GM12878 (cell line): ENCODE data around the gene DCN. TPM values are rescaled to one million over a fixed set of nuclear protein-coding genes. Genes with fewer than 3 reads are reported as not detected.

Source experiments
- ATAC-seq: fragments of 200-7000 bp; cut with Tn5 transposase; 3 replicates; pipeline ENCODE4 v1.9.1; 2020; ENCODE audit warnings: mild to moderate bottlenecking, moderate library complexity
- BruUV-seq: library from RNA; stranded (reverse); fragments of 400-500 nt; replicated peaks from 2 replicates; lab custom pipeline; 2021; lab: Mats Ljungman, UMichigan
- CTCF ChIA-PET: fragments of 300-600 bp; sonication (Branson Sonifier 250); formaldehyde crosslinking; extraction: SDS; loops from one replicate; lab custom pipeline; 2021; ENCODE audit warnings: inconsistent platforms; lab: Yijun Ruan, JAX
- POLR2A ChIA-PET: fragments of 350-600 bp; formaldehyde crosslinking; extraction: SDS; loops from one replicate; lab custom pipeline; 2021; ENCODE audit warnings: inconsistent platforms; lab: Charles Lee
- RAD21 ChIA-PET: fragments of 300-600 bp; sonication (Branson Sonifier 250); formaldehyde crosslinking; loops from one replicate; lab custom pipeline; 2023; ENCODE audit warnings: antibody characterized with exemption; ENCODE audit not compliant: unreplicated experiment; lab: Charles Lee
- SMC1A ChIA-PET: fragments of 300-600 bp; sonication (Branson Sonifier 250); formaldehyde crosslinking; loops from one replicate; lab custom pipeline; 2023; ENCODE audit not compliant: unreplicated experiment, uncharacterized antibody; lab: Charles Lee
- DNase-seq: peaks from one replicate; pipeline ENCODE4 v3.0.0-alpha.2; 2011; ENCODE audit warnings: low read depth, low spot score
- FAIRE-seq: peaks from 3 replicates; lab custom pipeline; 2011; peaks lifted over from hg19 to GRCh38; lab: Jason Lieb, UNC
- H2AFZ ChIP-seq: 2 replicates; pipeline ENCODE4 v1.6.0; 2011; ENCODE audit warnings: low read depth, low read length, control low read depth; ENCODE audit not compliant: control insufficient read depth
- H3K27ac ChIP-seq: 2 replicates; pipeline ENCODE4 v1.5.1; 2011; ENCODE audit warnings: control low read depth; ENCODE audit not compliant: control insufficient read depth, insufficient read depth
- H3K27me3 ChIP-seq, 2 experiments: replicated peaks in 1 of 2; 2 replicates each; pipeline versions ENCODE4 v1.6.0 to v1.6.1; 2011; ENCODE audit warnings: low read length in 1 of 2; ENCODE audit not compliant: control insufficient read depth in 2 of 2, insufficient read depth in 2 of 2
- H3K36me3 ChIP-seq, 2 experiments: 2 replicates each; pipeline ENCODE4 v1.5.1; 2011; ENCODE audit warnings: low read length in 1 of 2; ENCODE audit not compliant: control insufficient read depth in 2 of 2, insufficient read depth in 2 of 2
- H3K4me1 ChIP-seq: 2 replicates; pipeline ENCODE4 v1.6.1; 2011; ENCODE audit warnings: mild to moderate bottlenecking, low read length, moderate library complexity, mixed read lengths; ENCODE audit not compliant: control insufficient read depth, insufficient read depth
- H3K4me2 ChIP-seq: 2 replicates; pipeline ENCODE4 v1.6.0; 2011; ENCODE audit warnings: control low read depth; ENCODE audit not compliant: control insufficient read depth, insufficient read depth
- H3K4me3 ChIP-seq: fragments of 200-600 bp; sonication (generic); 2 replicates; pipeline ENCODE4 v1.5.1; 2016
- H3K79me2 ChIP-seq: 2 replicates; pipeline ENCODE4 v1.6.0; 2011; ENCODE audit warnings: low read length; ENCODE audit not compliant: control insufficient read depth, insufficient read depth
- H3K9ac ChIP-seq: 2 replicates; pipeline ENCODE4 v1.8.0; 2011; ENCODE audit warnings: low read length, control low read depth, mixed read lengths; ENCODE audit not compliant: control insufficient read depth, insufficient read depth
- H3K9me3 ChIP-seq: replicated peaks from 3 replicates; pipeline ENCODE4 v1.5.1; 2011; ENCODE audit warnings: mild to moderate bottlenecking, low read length; ENCODE audit not compliant: control insufficient read depth, insufficient read depth
- H4K20me1 ChIP-seq: 2 replicates; pipeline ENCODE4 v1.6.0; 2011; ENCODE audit not compliant: control insufficient read depth, insufficient read depth
- CREB1 ChIP-seq: IDR thresholded peaks from 2 replicates; pipeline ENCODE4 v1.6.1; 2012; ENCODE audit warnings: low read depth, mild to moderate bottlenecking, inconsistent platforms
- CUX1 ChIP-seq: IDR thresholded peaks from 2 replicates; pipeline ENCODE4 v1.6.1; 2012; ENCODE audit warnings: improper control_type of control experiment, low read depth, low read length; ENCODE audit not compliant: insufficient replicate concordance
- ETV6 ChIP-seq, 2 experiments: fragments of 450-650 bp in 1 of 2; IDR thresholded peaks in 1 of 2; conservative IDR thresholded peaks in 1 of 2; 2 replicates each; pipeline ENCODE4 v1.6.1; 2014; ENCODE audit warnings: antibody characterized with exemption in 1 of 2, borderline replicate concordance in 1 of 2, low read depth in 1 of 2, mild to moderate bottlenecking in 1 of 2, moderate library complexity in 1 of 2
- IRF4 ChIP-seq: IDR thresholded peaks from 2 replicates; pipeline ENCODE4 v1.6.1; 2011; ENCODE audit warnings: low read depth, low read length
- LARP7 ChIP-seq: fragments of 450-650 bp; IDR thresholded peaks from 2 replicates; pipeline ENCODE4 v1.6.1; 2017; ENCODE audit warnings: mild to moderate bottlenecking
- MAX ChIP-seq: IDR thresholded peaks from 2 replicates; pipeline ENCODE4 v1.6.1; 2012; ENCODE audit warnings: low read depth, low read length, improper control_type of control experiment
- MTA2 ChIP-seq: fragments of 450-650 bp; IDR thresholded peaks from 2 replicates; pipeline ENCODE4 v1.6.1; 2016; ENCODE audit warnings: low read depth, mild to moderate bottlenecking, moderate library complexity
- NFXL1 ChIP-seq: fragments of 450-650 bp; IDR thresholded peaks from 2 replicates; pipeline ENCODE4 v1.6.1; 2017; ENCODE audit warnings: antibody characterized with exemption, mild to moderate bottlenecking, borderline replicate concordance
- NR2C1 ChIP-seq: fragments of 450-650 bp; IDR thresholded peaks from 2 replicates; pipeline ENCODE4 v1.6.1; 2017; ENCODE audit warnings: antibody characterized with exemption, mild to moderate bottlenecking, moderate library complexity
- SKIL ChIP-seq: fragments of 450-650 bp; IDR thresholded peaks from 2 replicates; pipeline ENCODE4 v1.6.1; 2017; ENCODE audit warnings: mild to moderate bottlenecking, low read depth, inconsistent platforms; ENCODE audit not compliant: poor library complexity, severe bottlenecking
- SMAD5 ChIP-seq: IDR thresholded peaks from 2 replicates; pipeline ENCODE4 v1.6.1; 2016; ENCODE audit warnings: antibody characterized with exemption, low read depth
- YBX1 ChIP-seq: fragments of 450-650 bp; IDR thresholded peaks from 2 replicates; pipeline ENCODE4 v1.6.1; 2016; ENCODE audit warnings: antibody characterized with exemption
- ZBTB11 ChIP-seq: fragments of 450-650 bp; formaldehyde crosslinking; IDR thresholded peaks from 2 replicates; pipeline ENCODE4 v1.5.0; 2022; ENCODE audit warnings: mild to moderate bottlenecking, missing genetic modification characterization
- WGBS: methylation state at CpG from one replicate; pipeline ENCODE4 v1.1.6; 2016; ENCODE audit warnings: low lambda C conversion rate; ENCODE audit not compliant: insufficient replicate concordance, insufficient coverage; ENCODE audit errors: missing lambda C conversion rate; 5-methylcytosine and 5-hydroxymethylcytosine counted together
- in situ Hi-C: fragments of 300-500 bp; cut with MboI; formaldehyde crosslinking; loops from 9 replicates; pipeline ENCODE4 v1.14.3; 2018; ENCODE audit warnings: mixed read lengths
- intact Hi-C: fragments of 100-400 bp; cut with micrococcal nuclease; formaldehyde crosslinking; loops from one replicate; pipeline ENCODE4 v1.14.2; 2022; ENCODE audit not compliant: unreplicated experiment
- polyA plus RNA-seq, 11 experiments: library from polyadenylated mRNA; depleted of rRNA in 4 of 11; unstranded in 6 of 11; stranded (reverse) in 5 of 11; fragments of >200 nt; fragmentation: Nextera tagmentation in 4 of 11; fragmentation: Illumina TruSeq in 1 of 11; extraction: Ambion mirVana in 4 of 11; extraction: Trizol in 1 of 11; gene quantifications; 1 replicate in 1 of 11; 2 replicates in 10 of 11; pipeline versions ENCODE4 v1.2.1 to v1.2.3, GENCODE V29; 2011 to 2016; ENCODE audit warnings: inconsistent platforms in 2 of 11, missing spikeins in 2 of 11, low read depth in 1 of 11
- total RNA-seq, 4 experiments: library from RNA; depleted of rRNA in 3 of 4; stranded (reverse); fragments of >200 nt in 3 of 4; fragmentation: Illumina TruSeq in 1 of 4; extraction: Trizol in 1 of 4; gene quantifications; 2 replicates each; pipeline versions ENCODE4 v1.2.1 to v1.2.3, GENCODE V29; 2013 to 2021

The DCN gene
- total and polyA plus RNA-seq, 10 of the 15 experiments (the other 5 are each of a cell fraction or from before 2014, with no cell fraction given), result 0.07 to 2.1 (median 0.75) TPM; not detected in 6

GRCh38 chr12:91204421-91204820 lies 21.8 kb upstream of the DCN start (continued):
- TF ChIP-seq MAX (no peak), SKIL (no peak), CUX1 (no peak)

GRCh38 chr12:91203610-91204009 lies 21.0 kb upstream of the DCN start:
- no peak overlapping the region for H3K9ac ChIP-seq
- ChIA-PET CTCF (no interaction called here), POLR2A (no interaction called here), SMC1A (interaction anchor here (1.3 kb wide), 1 partner anchor 123 kb away, joined by 3 read pairs; no protein-coding TSS in a partner anchor), RAD21 (no interaction called here)
- no TSS peak for BruUV-seq
- H2AFZ ChIP-seq, result no peak overlapping the region
- ATAC-seq, result no peak
- H4K20me1 ChIP-seq, result no peaks in the 10 kb centered on the region
- in situ Hi-C loops (no loop called here), intact Hi-C loops (no loop called here)
- H3K4me2 ChIP-seq, result no peak overlapping the region
- no peaks in the 10 kb centered on the region for H3K9me3 ChIP-seq
- H3K4me3 ChIP-seq, result no peak overlapping the region
- H3K4me1 ChIP-seq, result no peaks in the 10 kb centered on the region
- no peaks in the 10 kb centered on the region for H3K27me3 ChIP-seq
- no peaks in the 10 kb centered on the region for H3K79me2 ChIP-seq
- DNase-seq, result no peak
- TF ChIP-seq MTA2 (no peak), IRF4 (no peak), CREB1 (no peak), YBX1 (no peak), ETV6 (conservative IDR thresholded peaks at IDR 0.05 in 1 of 2, IDR thresholded peaks at IDR 0.05 in 1 of 2; ENCODE audit: borderline replicate concordance in 1 of 2, low read depth in 1 of 2) (no peak), NR2C1 (no peak), NFXL1 (no peak), LARP7 (no peak), SMAD5 (no peak), ZBTB11 (CRISPR knock-in tag) (no peak)
- WGBS, result 0% methylated on average over 3 of the region's 3 CpGs
- H3K36me3 ChIP-seq, result no peaks in the 10 kb centered on the region
- FAIRE-seq, result no peak
- no peak overlapping the region for H3K27ac ChIP-seq
